Suppressor macrophage treated with lipopolysaccharide for 4 hours (primary cell): ENCODE results near the gene ART1.
A peak's percentile ranks its signal among the peaks of the same experiment; 100 is the strongest.

Experiments used
- DNase-seq: peaks from one replicate; pipeline ENCODE4 v3.0.0-alpha.2; 2020

ART1 gene

DNA sequence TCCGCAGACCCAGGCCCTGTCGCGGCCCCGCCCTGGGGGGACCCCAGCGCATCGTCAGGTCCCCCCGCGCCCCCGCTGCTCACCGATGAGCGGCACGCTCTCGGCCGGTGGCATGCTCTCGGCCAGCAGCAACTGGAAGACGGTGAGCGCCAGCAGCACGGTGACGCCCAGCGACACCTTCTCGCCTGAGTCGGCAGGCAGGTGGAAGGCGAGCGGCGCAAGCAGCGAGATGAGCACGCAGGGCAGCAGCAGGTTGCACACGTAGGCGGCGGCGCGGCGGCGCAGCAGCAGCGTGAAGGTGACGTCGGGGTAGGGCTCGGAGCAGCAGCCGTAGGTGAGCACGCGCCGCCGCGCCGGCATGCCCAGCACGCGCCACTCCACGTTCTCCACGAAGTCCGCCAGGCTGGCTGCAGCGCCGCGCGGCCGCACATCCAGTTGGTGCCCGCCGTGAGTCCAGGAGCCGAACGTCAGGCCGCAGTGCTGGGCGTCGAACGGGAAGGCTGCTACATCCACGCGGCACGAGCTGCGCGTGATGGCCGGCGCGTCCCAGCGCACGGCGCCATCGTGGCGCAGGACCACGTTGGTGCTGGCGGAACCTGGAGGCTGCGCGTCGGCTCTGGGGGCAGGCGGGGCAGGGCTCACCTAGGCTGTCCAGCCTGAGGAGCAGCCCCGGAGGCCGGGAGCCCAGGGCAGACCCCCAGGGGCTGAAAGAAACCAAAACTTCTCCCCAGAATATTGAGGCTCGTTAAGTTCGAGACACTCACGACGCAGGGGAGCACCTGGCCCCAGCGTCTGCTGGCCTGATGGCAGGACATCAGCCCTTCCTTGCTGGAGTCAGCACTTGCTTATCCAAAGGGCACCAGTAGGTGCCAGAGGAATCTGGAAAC, 22.5 kb downstream of the ART1 start:
- no peak for DNase-seq

DNA sequence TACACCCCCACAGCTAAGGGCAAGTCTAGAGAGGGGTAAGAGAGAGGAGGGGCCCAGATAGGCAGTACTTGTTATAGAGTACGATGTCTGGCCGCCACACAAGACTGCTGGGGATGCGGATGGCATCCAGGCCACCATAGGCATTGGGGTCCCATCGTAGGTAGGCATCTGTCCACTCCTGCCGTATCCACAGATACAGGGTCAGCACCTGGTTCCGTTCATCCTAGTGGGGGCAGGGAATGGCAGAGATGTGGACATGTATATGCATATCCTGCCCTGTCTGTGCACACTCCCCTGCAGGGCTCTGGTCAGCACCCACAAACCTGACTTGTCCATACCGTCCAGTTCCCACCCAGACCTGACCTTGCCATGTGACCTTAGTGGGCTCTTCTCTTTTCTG, 24.2 kb downstream of the ART1 start:
- DNase-seq, result no peak

DNA sequence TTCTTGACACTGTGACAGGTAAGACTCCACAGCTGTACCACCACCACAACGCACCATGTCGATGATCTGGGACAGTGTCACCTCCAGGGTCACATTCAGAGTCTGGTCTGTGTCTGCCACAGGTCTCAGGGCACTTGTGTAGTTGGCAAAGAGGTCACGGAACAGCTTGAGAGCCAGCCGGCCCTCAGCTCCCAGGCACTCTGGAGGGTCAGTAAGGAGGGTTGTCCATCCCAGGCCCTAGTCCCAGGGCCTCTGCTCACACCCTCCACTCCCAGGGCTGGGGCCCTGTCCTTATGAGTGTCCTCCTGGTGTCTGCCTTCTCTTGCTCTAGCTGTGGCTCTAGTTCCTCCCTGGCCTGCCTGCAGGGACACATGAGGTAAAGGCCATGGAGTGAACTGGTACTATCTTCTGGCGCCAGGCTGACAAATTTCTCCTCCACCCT, 24.8 kb downstream of the ART1 start:
- no peak for DNase-seq

DNA sequence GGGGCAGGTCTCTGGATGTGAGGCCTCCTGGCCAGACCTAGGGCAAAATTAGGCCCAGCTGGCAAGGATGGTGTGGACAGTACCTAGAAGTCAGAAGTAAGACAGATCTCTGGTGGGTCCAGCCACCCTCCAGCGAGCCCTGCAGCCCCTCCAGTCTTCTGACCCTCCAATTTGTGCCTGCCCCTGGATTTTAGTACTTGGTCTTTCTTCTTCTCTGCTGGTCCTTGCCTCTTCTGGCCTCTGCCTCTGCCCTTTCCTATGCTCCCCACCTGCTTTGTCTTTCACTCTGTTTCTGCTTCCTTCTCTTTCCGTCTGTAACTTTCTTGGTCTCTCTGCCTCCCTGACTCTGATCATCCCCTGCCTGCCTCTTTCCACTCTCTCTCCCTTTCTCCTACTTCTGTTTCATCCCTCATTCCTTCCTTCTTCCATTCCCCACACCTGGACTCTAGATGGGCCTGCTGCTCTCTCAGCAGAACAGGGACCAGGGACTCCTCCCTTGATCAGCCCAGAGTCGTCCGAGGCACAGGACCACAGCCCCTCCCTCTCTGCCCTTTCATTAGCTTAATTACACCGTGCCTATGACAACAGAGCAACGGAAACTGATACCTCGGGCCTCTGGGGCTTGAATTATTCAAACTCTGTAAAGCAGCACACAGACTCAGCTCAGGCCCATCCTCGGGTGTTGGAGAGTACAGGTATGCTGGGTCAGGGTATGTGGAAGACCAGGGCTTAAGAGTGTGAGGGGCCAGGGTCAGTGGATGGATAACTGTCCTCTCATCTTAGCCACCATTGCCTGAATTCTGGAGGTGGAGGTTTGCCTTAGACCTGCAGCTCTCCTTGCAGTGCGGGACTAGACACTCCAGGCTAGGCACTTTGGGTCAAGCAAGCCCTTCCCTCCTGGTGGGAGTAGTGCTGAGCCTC, 26.7 kb downstream of the ART1 start, which contains the start of gene CHRNA10:
Gene CHRNA10, minus strand, starts transcription at position 51 of the 921 bp plus-strand sequence. CDS start 72 bp downstream, outside the sequence.
- DNase-seq, result no peak

DNA sequence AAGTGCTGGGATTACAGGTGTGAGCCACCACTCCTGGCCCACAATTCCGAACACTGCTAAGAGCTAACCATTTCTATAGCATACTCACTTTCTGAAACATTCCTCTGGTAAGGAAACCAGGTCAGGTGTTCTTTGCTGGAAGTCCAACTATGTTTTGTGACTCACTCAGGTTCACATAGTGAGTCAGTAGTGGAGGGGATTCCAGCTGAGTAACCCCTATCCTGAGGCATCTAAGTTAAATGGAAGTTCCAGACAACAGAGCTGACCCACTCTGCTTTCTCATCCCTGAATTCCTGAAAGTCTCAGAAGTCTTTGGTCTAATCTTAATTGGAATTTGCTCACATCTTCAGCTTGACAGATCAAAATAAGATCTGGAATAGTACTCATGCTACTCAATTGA, 29.3 kb downstream of the ART1 start:
- DNase-seq, result no peak

DNA sequence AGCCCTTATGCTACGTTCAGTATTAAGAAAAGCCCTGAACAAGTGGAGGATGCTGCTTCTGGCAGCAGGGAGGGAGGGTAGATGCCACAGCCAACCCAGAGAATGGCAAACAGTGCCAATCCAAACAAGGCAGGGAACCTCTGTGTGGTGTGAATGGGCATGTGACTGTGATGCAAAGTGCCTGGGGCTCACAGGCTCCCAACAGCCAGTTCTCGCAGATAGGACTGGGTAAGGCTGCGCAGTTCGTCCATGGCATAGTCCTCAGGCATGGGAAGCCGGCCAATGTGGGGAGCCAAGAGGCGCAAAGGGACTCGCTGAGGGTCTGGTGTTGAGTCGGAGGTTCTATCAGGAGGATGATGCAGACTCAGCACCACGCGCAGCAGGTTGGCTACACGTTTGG, 31.0 kb downstream of the ART1 start:
- DNase-seq, result no peak

DNA sequence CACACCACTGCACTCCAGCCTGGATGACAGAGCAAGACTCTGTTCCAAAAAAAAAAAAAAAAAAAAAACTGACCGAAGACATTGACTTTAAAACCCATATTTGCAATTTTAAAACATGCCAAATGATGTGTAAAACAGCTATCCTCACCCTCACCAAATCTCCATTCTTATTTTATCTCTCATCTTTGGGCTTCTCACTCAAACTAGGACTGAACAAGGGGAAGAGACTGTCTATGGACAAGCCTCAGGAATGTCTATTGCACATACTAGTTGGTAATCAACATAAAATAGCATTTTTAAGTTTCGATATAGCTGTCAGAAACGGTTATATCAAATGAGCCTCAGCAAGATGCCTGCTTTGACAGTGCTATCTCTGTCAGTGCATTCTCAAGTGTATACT, 34.1 kb downstream of the ART1 start:
- DNase-seq, result no peak

DNA sequence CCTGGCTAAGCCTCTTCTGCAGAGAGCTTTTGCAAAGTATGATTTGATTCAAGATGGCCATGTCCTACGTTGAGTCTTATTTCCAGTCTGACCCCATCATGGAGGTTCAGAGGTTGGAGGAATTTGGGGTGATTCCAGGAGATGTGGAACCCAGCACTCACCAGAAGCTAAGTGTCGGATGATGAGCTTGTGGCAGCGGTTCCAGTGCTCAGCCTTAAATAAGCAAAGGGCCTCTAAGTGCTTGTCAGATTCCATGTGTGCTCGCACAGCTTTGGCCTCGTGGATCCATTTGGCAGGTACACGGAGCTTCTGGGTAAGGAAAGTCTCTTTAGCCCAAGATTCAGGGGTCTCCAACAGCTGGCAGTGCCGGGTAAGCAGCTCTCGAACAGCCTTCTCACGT, 38.1 kb downstream of the ART1 start:
- no peak for DNase-seq

DNA sequence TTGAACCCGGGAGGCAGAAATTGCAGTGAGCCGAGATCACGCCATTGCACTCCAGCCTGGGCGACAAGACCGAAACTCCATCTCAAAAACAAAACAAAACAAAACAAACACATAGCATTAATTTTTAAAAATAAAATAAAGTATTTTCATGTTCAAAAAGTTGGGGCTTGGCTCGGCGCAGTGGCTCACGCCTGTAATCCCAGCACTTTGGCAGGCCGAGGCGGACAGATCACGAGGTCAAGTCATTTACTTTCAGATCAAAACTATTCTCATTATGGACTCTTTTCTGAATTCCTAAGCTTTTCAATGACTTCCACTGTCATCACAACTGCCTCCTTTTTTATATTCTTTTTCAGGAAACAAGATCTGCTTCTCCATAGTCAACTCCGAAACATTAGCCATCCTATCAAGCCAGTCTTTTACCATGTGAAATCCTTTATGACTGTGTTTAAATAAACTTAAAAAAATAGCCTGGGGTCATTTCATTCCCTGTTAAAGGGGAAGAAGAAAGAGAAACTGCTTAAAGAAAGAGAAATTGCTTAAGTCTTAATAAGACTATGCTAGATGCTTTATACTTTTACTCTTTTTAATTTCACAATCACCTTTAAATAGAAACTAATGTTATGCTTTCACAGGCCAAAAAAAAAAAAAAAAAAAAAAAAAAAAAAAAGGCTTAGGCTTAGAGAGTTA, 39.3 kb downstream of the ART1 start:
- peak; percentile 48 for DNase-seq

DNA sequence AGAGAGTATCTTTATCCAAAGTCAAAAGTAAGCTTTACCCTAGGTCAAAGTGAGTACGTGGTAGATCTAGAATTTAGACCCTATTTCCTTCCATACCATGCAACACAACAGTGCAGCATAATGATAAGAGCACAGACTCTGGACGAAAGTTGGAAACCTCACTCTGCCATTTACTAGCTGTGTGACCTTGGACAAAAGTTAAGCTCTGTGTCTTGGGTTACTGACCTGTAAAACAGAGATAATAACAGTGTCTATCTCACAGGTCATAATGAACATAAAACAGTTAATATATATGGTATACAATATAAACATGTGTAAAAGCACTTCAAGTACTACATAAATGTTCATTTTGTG, 39.9 kb downstream of the ART1 start:
- no peak for DNase-seq

DNA sequence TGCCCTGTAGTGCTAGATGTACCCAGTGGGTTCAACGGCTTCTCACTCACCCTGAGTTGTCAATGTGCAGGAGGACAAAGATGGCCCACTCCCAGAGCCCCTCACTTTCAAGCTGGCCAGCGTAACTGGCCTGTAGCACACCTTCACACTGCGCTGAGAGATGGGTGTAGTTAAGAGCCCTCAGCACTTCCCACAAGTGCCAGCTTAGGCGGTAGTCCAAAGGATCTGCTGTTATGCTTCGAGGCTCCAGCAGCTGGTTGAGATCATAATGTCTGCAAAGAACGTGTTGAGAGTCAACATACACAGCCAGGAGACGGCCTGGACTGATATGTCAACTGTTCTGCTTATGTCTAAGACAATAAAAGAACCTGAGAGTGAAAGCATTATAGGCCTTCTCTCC, 41.0 kb downstream of the ART1 start:
- DNase-seq, result no peak

DNA sequence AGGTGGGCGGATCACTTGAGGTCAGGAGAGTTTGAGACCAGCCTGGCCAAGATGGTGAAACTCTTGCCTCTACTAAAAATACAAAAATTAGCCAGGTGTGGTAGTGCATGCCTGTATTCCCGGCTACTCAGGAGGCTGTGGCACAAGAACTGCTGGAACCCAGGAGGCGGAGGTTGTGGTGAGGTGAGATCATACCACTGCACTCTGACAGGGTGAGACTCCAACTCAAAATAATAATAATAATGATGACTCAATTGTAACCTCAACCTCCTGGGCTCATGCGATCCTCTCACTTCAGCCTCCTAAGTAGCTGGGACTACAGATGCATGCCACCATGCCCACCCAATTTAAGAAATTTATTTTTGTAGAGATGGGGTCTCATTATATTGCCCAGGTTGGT, 41.8 kb downstream of the ART1 start:
- no peak for DNase-seq

DNA sequence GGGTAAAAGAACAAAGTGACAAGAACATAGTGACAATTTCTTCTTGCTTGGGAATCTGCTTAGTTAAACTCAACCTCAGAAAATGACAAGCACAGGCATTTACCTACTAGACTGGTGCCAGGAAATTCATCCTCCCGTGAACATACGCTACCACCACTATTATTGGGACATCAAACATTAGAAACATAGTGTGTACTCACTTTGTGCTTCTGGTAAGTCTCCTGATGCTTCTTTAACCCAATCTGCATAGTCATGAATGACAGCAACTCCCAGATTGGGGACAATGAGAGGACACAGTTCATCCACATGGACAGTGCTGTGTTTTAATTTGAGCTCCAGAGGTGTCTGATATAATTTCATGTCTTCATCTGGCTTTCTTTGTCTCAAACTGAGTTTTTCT, 55.5 kb downstream of the ART1 start:
- DNase-seq, result no peak

DNA sequence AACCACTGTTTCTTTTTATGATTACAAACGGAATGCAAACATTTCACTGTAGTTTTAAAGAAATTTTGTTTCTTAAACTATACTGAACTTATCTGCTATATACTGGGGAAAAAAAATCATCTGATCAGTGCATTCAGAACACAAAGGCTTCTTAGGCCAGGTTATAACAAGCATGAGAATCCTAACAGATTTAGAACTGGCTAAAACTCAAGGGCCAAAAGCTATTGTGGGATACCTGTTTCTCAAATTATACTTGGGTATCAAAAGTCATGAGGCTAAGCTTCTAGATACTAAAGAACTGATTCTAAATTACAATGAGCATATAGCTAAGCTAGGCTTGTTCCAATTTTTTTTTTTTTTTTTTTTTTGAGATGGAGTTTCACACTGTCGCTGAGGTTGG, 56.0 kb downstream of the ART1 start:
- DNase-seq, result no peak

DNA sequence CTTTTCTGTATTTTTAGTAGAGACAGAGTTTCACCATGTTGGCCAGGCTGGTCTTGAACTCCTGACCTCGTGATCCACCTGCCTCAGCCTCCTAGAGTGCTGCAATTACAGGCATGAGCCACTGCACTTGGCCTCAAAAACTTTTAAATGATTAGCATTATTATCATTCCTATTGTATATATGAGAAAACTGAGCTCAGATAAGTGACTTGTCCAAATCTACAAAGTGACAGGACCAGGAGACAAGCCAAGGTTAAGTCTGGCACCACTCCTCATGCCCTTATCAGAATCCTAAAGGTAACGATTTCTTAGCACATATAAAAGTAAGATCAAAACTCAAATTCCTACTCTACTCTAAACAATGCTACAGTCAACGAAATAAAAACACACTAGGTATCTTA, 58.5 kb downstream of the ART1 start:
- DNase-seq, result no peak

DNA sequence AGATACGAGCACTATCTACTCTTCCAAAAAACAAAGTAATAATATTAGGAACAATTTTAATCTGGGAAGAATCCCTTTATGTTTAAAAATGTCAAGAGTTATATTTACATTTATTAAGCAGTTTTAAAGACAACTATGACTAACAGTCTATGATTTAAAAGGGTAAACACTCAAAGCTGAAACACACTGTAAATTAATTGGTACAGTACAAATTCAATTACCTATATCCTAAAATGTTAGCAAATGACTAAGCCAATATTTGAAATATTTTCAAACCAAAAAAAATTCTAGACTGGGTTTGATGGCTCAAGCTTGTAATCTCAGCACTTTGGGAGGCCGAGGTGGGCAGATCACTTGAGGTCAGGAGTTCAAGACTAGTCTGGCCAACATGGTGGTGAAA, 62.2 kb downstream of the ART1 start:
- DNase-seq, result no peak

DNA sequence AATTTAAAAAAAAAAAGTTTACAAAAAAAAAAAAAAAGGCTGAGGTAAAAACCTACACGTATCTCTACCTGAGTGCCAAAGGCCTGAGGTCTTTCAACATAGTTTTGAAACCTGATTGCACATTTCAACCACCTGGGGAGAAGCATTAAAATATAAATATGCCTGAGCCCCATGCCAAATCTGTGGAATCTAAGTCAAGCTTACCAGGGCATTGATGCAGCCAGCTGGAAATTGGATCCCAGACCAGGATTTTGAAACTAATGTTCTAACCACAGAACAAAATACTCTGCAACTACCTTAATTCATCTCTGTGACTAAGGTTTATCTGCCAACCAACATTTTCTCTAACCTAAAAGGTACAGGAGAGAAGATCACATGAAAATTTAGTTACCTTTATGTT, 65.0 kb downstream of the ART1 start:
- DNase-seq, result no peak

DNA sequence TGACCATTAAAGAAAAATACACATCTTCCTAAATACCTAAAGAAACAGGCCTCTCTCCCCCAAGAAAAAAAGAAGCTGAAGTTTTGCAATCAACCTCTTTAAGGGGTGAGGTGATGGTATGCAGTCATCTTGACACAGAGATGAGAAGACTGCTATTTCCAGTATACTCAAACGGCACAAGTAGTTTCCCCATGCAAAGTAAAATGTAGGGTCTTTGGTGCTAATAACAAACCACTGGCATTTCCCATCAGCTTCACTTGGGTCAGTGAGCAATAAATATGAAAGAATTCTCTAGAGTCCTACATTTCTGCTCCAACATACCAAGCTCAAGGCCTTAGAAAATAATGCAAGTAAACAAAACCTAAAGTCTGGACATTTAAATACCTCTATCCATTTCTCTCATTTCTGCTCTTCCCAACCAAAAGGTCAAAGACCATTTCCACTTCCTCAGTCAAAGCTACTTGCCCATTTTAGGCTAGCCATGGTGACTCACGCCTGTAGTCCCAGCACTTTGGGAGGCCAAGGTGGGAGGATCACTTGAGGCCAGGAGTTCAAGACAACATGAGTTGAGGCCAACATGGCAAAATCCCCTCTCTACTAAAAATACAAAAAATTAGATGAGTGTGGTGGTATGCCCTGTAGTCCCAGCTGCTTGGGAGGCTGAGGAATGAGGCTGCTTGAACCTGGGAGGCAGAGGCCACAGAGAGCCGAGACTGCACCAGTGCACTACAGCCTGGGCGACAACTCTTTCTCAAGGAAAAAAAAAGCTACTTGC, 65.7 kb downstream of the ART1 start:
- DNase-seq, result peak; percentile 44

DNA sequence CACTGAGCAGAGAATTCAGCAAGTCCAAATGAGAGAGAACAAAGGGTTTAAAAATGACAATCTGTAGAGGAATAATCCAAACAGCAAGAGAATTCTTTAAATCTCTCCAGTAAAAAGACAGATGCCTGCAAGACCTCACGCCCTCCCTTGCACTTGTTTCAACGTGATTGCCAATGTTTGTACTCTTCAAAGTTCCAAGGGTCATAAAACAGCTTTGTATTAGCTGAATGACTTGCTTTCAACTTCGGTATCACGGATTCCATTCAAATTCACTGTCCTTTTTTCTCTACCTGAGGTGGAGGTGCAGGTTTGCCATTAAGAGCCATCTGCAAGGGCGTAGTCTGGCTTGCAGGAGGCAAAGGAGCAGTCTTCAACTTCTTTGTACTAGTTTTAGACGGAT, 67.3 kb downstream of the ART1 start:
- DNase-seq, result no peak
